ENCODE data around the gene NGDN. TPM values are rescaled to one million over a fixed set of nuclear protein-coding genes. Genes with fewer than 3 reads are reported as not detected.

NGDN gene
- total and polyA plus RNA-seq, 2 of the 8 experiments (the other 6 are each of a cell fraction or from before 2014, with no cell fraction given): 39.8 to 48.8 TPM

GRCh38 chr14:23434488-23435222 lies 34.8 kb upstream of the NGDN start:
- Histone ChIP-seq H2BK15ac (ENCODE audit: low read length) (no peak overlapping the region), H4K91ac (replicated peaks; ENCODE audit: insufficient read length, low read length) (no peak overlapping the region), H2BK120ac (replicated peaks; ENCODE audit: low read depth, low read length) (no peak overlapping the region), H3K9me3 (ENCODE audit: insufficient read depth in 2 of 2, low read depth in 1 of 2, low read length in 1 of 2) (no peaks in the 10 kb centered on the region), H3K4me1 (replicated peaks in 1 of 4; ENCODE audit: control insufficient read depth in 3 of 4, insufficient read depth in 4 of 4, low read length in 3 of 4) (peaks cover 0 to 10% (median 2%) of the 10 kb centered on the region in 4 experiments; a peak in 2 of 7 replicates), H3K23me2 (ENCODE audit: low read depth, low read length) (no peaks in the 10 kb centered on the region), H2AK5ac (ENCODE audit: low read depth, low read length) (no peak overlapping the region), H3K23ac (ENCODE audit: insufficient read length) (no peak overlapping the region), H3K14ac (ENCODE audit: insufficient read length) (no peak overlapping the region), H4K20me1 (replicated peaks in 1 of 2; ENCODE audit: control insufficient read depth in 1 of 2, insufficient read depth in 2 of 2, low read length in 2 of 2) (no peaks in the 10 kb centered on the region), H2AFZ (ENCODE audit: low read length) (no peak overlapping the region), H4K5ac (ENCODE audit: insufficient read length, low read depth, low read length) (no peak overlapping the region), H3K27me3 (replicated peaks in 1 of 4; ENCODE audit: control insufficient read depth in 3 of 4, extremely low read depth in 1 of 4, insufficient read depth in 3 of 4, low read length in 3 of 4) (no peaks in the 10 kb centered on the region; a peak in 1 of 7 replicates), H3K4me2 (ENCODE audit: insufficient read depth in 1 of 2, low read depth in 2 of 2, low read length in 2 of 2) (no peak overlapping the region), H3K4me3 (ENCODE audit: extremely low read depth in 1 of 4, insufficient read depth in 2 of 4, low read depth in 3 of 4, low read length in 4 of 4) (no peak overlapping the region), H3K36me3 (ENCODE audit: control insufficient read depth in 2 of 4, insufficient read depth in 4 of 4, low read length in 3 of 4) (no peaks in the 10 kb centered on the region), H3K4ac (replicated peaks; ENCODE audit: insufficient read length, low read depth, low read length) (no peak overlapping the region), H2BK12ac (ENCODE audit: low read depth, low read length) (no peak overlapping the region), H2BK5ac (ENCODE audit: low read depth, low read length) (no peak overlapping the region; the same call in 1 of the 2 replicates), H4K8ac (ENCODE audit: extremely low read depth, insufficient read depth, low read length) (no peak overlapping the region), H2BK20ac (ENCODE audit: low read length) (no peak overlapping the region), H3K79me1 (ENCODE audit: low read depth, low read length) (peaks cover 3% of the 10 kb centered on the region; the same call in 1 of the 2 replicates), H3K56ac (replicated peaks; ENCODE audit: insufficient read length, low read depth, low read length) (no peak overlapping the region), H3K27ac (ENCODE audit: low read depth, low read length) (no peak overlapping the region), H3K9ac (replicated peaks in 1 of 4; ENCODE audit: extremely low read depth in 1 of 4, low read depth in 3 of 4, low read length in 3 of 4) (no peak overlapping the region), H3K18ac (ENCODE audit: extremely low read depth, low read length) (no peak overlapping the region), H3K79me2 (ENCODE audit: control insufficient read depth in 1 of 2, insufficient read depth in 2 of 2, low read length in 2 of 2) (no peaks in the 10 kb centered on the region)
- POLR2A ChIA-PET (ENCODE audit: partially characterized antibody): interaction anchor here (1.4 kb wide), 1 partner anchor 8 kb away, joined by 3 read pairs; no protein-coding TSS in a partner anchor
- no peak for FAIRE-seq
- no peak for DNase-seq (ENCODE audit: low read depth in 1 of 2, low spot score in 2 of 2)
- TF ChIP-seq FOSL1 (IDR thresholded peaks at IDR 0.05; ENCODE audit: insufficient read depth, low read depth, low read length): no peak
- no peak for TF ChIP-seq ASH2L (IDR thresholded peaks at IDR 0.05; ENCODE audit: low read length)
- WGBS, 2 experiments (ENCODE audit: extremely low coverage in 1 of 2, insufficient coverage in 1 of 2, insufficient read length in 1 of 2, insufficient replicate concordance in 2 of 2, low coverage in 1 of 2, low lambda C conversion rate in 2 of 2, missing lambda C conversion rate in 1 of 2): 87% methylated on average over 8 of the region's 8 CpGs; no CpG with 5 or more reads in 1 of the 2 experiments
- CTCF ChIA-PET (ENCODE audit: partially characterized antibody): interaction anchor here (0.9 to 3.2 kb wide), 15 partner anchors 8 to 153 kb away, joined by 3 to 19 read pairs (median 5); partner anchors contain the start of gene SLC22A17
